Thymus (tissue), 11 donors: ENCODE measurements around the gene RD3L. TPM values are rescaled to one million over a fixed set of nuclear protein-coding genes. Genes with fewer than 3 reads are reported as not detected.

Source experiments
- DNase-seq, 9 donors: peaks; one replicate each; pipeline ENCODE4 v3.0.0-alpha.2; 2013; ENCODE audit warnings: low spot score in 9 of 9, low read depth in 6 of 9, missing footprints in 1 of 9
- H3K27ac ChIP-seq, 2 donors: one replicate each; pipeline ENCODE4 v1.5.1; 2013; ENCODE audit warnings: control low read depth in 1 of 2, low read depth in 1 of 2, low read length in 1 of 2, mild to moderate bottlenecking in 1 of 2, moderate library complexity in 1 of 2
- H3K27me3 ChIP-seq, 2 donors: one replicate each; pipeline ENCODE4 v1.5.1; 2013; ENCODE audit warnings: low read length in 1 of 2; ENCODE audit not compliant: control insufficient read depth in 2 of 2, insufficient read depth in 1 of 2
- H3K36me3 ChIP-seq, 2 donors: one replicate each; pipeline ENCODE4 v1.5.1; 2013; ENCODE audit warnings: low read length in 1 of 2, mild to moderate bottlenecking in 1 of 2, moderate library complexity in 1 of 2; ENCODE audit not compliant: control insufficient read depth in 2 of 2, insufficient read depth in 2 of 2
- H3K4me1 ChIP-seq, 2 donors: one replicate each; pipeline ENCODE4 v1.5.1; 2013; ENCODE audit warnings: low read length in 2 of 2; ENCODE audit not compliant: control insufficient read depth in 2 of 2, insufficient read depth in 2 of 2
- H3K4me3 ChIP-seq, 2 donors: one replicate each; pipeline ENCODE4 v1.5.1; 2013; ENCODE audit warnings: low read length in 2 of 2, control low read depth in 1 of 2, mild to moderate bottlenecking in 1 of 2
- H3K9me3 ChIP-seq, 2 donors: one replicate each; pipeline ENCODE4 v1.5.1; 2013; ENCODE audit warnings: low read length in 1 of 2, mild to moderate bottlenecking in 1 of 2; ENCODE audit not compliant: control insufficient read depth in 2 of 2, insufficient read depth in 1 of 2
- WGBS: extraction: QIAGEN DNeasy Blood & Tissue Kit; methylation state at CpG from one replicate; pipeline ENCODE4 v1.1.7; 2013; 5-methylcytosine and 5-hydroxymethylcytosine counted together
- polyA plus RNA-seq: library from polyadenylated mRNA; stranded (reverse); fragments of 200-250 nt; gene quantifications from one replicate; pipeline ENCODE4 v1.2.3, GENCODE V29; 2013
- total RNA-seq: library from RNA; stranded (reverse); fragments of 120-200 nt; gene quantifications from one replicate; pipeline ENCODE4 v1.2.4, GENCODE V29; 2013
- donor health status: healthy.

The RD3L gene
- total and polyA plus RNA-seq, 2 donors = not detected

GRCh38 chr14:103891667-103892215 lies 50.6 kb downstream of the RD3L start:
- no peak overlapping the region for H3K4me3 ChIP-seq
- no peaks in the 10 kb centered on the region for H3K9me3 ChIP-seq
- 99% methylated on average over 15 of the region's 15 CpGs for WGBS
- H3K27me3 ChIP-seq = no peaks in the 10 kb centered on the region
- H3K4me1 ChIP-seq = no peaks in the 10 kb centered on the region
- DNase-seq = no peak
- no peaks in the 10 kb centered on the region for H3K36me3 ChIP-seq
- H3K27ac ChIP-seq = no peak overlapping the region

GRCh38 chr14:103890821-103891666 lies 51.3 kb downstream of the RD3L start:
- no peaks in the 10 kb centered on the region for H3K4me1 ChIP-seq
- no peaks in the 10 kb centered on the region for H3K9me3 ChIP-seq
- H3K27ac ChIP-seq = no peak overlapping the region
- no peak for DNase-seq
- no peaks in the 10 kb centered on the region for H3K36me3 ChIP-seq
- 92% methylated on average over 18 of the region's 18 CpGs for WGBS
- H3K27me3 ChIP-seq = no peaks in the 10 kb centered on the region
- H3K4me3 ChIP-seq = no peak overlapping the region

Other genes with a start within 250 kb of the RD3L start
- gene XRCC3, start 227.1 kb downstream of the RD3L start, total RNA-seq = 15.9 TPM
- gene XRCC3, start 227.1 kb downstream of the RD3L start, polyA plus RNA-seq = 4.4 TPM
- gene ZFYVE21, start 226.7 kb downstream of the RD3L start, total RNA-seq = 27.8 TPM
- 38.9 TPM for gene ZFYVE21, start 226.7 kb downstream of the RD3L start, polyA plus RNA-seq
- 3.5 TPM for gene PPP1R13B, start 95.0 kb downstream of the RD3L start, total RNA-seq
- 7.4 TPM for gene PPP1R13B, start 95.0 kb downstream of the RD3L start, polyA plus RNA-seq
- 0.76 TPM for gene TDRD9, start 14.1 kb downstream of the RD3L start, total RNA-seq
- gene TDRD9, start 14.1 kb downstream of the RD3L start, polyA plus RNA-seq = 3.8 TPM
- gene ASPG, start 143.2 kb upstream of the RD3L start, total RNA-seq = 0.24 TPM
- 5.5 TPM for gene ASPG, start 143.2 kb upstream of the RD3L start, polyA plus RNA-seq
- gene KIF26A, start 196.1 kb upstream of the RD3L start, total RNA-seq = 1.7 TPM
- gene KIF26A, start 196.1 kb upstream of the RD3L start, polyA plus RNA-seq = 1.7 TPM